ENCODE data around the gene C6. TPM values are rescaled to one million over a fixed set of nuclear protein-coding genes. Genes with fewer than 3 reads are reported as not detected.
A peak's percentile ranks its signal among the peaks of the same experiment; 100 is the strongest.

C6 gene
- total RNA-seq, 2 donors from 2014 or later = 40.7 to 50.8 TPM

- ATAC-seq (no peak), DNase-seq (no peak)
- Histone ChIP-seq H3K4me3 (no peak overlapping the region), H3K36me3 (replicated peaks in 1 of 2; ENCODE audit: insufficient read depth in 1 of 2, low read depth in 2 of 2) (peaks cover 0 to 2% of the 10 kb centered on the region in 2 donors), H3K27me3 (no peaks in the 10 kb centered on the region), H3K27ac (no peak overlapping the region), H3K9me3 (no peaks in the 10 kb centered on the region), H3K4me1 (peaks cover 15% of the 10 kb centered on the region)
- intact Hi-C loops (cut with DNase I) = no loop called here
- TF ChIP-seq CTCF (IDR thresholded peaks at IDR 0.05) = no peak
- TF ChIP-seq POLR2A (IDR thresholded peaks at IDR 0.05) = no peak
- 57% methylated on average over 5 of the region's 5 CpGs for WGBS, 2 donors
Observed at GRCh38 chr5:41157272-41157894, 55.9 kb downstream of the C6 start.

GRCh38 chr5:41156739-41157138 lies 56.6 kb downstream of the C6 start:
- Histone ChIP-seq H3K36me3 (replicated peaks in 1 of 2; ENCODE audit: insufficient read depth in 1 of 2, low read depth in 2 of 2) (peaks cover 0 to 2% of the 10 kb centered on the region in 2 donors), H3K4me3 (no peak overlapping the region), H3K4me1 (peaks cover 21% of the 10 kb centered on the region), H3K9me3 (no peaks in the 10 kb centered on the region), H3K27me3 (no peaks in the 10 kb centered on the region), H3K27ac (no peak overlapping the region)
- intact Hi-C loops (cut with DNase I) = no loop called here
- ATAC-seq = peak; percentile 68
- no peak for DNase-seq
- TF ChIP-seq POLR2A (IDR thresholded peaks at IDR 0.05) = no peak
- TF ChIP-seq CTCF (IDR thresholded peaks at IDR 0.05) = no peak

- H3K27me3 ChIP-seq = no peaks in the 10 kb centered on the region
- no peaks in the 10 kb centered on the region for H3K9me3 ChIP-seq
- no peak for TF ChIP-seq POLR2A (IDR thresholded peaks at IDR 0.05)
- TF ChIP-seq CTCF (IDR thresholded peaks at IDR 0.05) = no peak
- DNase-seq = no peak
- H3K36me3 ChIP-seq (replicated peaks in 1 of 2; ENCODE audit: insufficient read depth in 1 of 2, low read depth in 2 of 2) = peaks cover 0 to 2% of the 10 kb centered on the region in 2 donors
- peaks cover 32% of the 10 kb centered on the region for H3K4me1 ChIP-seq
- intact Hi-C loops (cut with DNase I) = no loop called here
- H3K27ac ChIP-seq = no peak overlapping the region
- 84 to 90% methylated on average over 3 of the region's 3 CpGs for WGBS, 2 donors
- ATAC-seq = no peak
- no peak overlapping the region for H3K4me3 ChIP-seq
Observed at GRCh38 chr5:41154491-41154890, 58.8 kb downstream of the C6 start.

DNA sequence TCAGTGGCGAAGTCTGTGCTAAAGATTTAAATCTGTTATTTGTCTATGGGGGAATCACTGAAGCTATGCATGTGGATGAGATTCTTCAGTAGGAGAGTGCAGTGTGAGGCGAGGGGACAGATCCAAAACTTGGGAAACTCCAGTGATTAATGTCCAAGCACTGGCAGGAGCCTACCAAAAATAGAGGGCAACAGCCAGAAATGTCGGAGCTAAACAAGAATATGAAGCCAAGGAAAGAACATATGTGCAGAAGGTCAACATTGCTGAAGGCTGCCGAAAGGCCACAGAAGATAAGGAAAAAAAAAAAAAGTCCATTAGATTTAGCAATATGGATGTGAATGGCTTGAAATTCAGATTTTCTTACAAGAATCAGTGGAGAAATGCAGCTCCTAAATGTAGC lies 61.8 kb downstream of the C6 start:
- Histone ChIP-seq H3K9me3 (no peaks in the 10 kb centered on the region), H3K27ac (no peak overlapping the region), H3K4me1 (peaks cover 21% of the 10 kb centered on the region), H3K4me3 (no peak overlapping the region), H3K36me3 (replicated peaks in 1 of 2; ENCODE audit: insufficient read depth in 1 of 2, low read depth in 2 of 2) (peaks cover 0 to 4% of the 10 kb centered on the region in 2 donors), H3K27me3 (no peaks in the 10 kb centered on the region)
- peak; percentile 52 for ATAC-seq
- no peak for TF ChIP-seq CTCF (IDR thresholded peaks at IDR 0.05)
- no peak for TF ChIP-seq POLR2A (IDR thresholded peaks at IDR 0.05)
- intact Hi-C loops (cut with DNase I) = no loop called here
- 37 to 42% methylated on average over 4 of the region's 4 CpGs for WGBS, 2 donors
- peak in 3 of 4 donors; percentile 10 to 21 (median 12) for DNase-seq

DNA sequence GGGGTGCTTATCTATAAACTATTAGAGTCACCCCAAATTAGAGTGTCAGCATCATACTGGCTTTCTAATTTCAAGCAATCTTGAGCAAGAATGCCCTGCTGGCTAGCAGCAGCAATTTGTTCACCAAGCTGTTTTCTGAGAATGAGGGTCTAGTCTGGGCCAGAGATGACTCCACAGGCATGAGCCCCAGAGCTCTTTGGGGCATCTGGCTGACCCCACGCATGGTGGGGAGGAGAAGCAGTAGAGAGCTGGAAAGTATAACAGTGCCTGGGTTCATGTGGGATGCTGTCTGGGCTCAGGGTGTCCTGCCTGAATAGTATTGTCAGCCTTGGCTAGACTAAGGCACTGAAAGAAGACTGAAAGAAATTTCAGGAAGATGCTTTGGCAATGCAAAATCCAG lies 64.9 kb downstream of the C6 start:
- intact Hi-C loops (cut with DNase I) = no loop called here
- Histone ChIP-seq H3K4me3 (no peak overlapping the region), H3K9me3 (no peaks in the 10 kb centered on the region), H3K27ac (no peak overlapping the region), H3K4me1 (peaks cover 21% of the 10 kb centered on the region), H3K36me3 (replicated peaks in 1 of 2; ENCODE audit: insufficient read depth in 1 of 2, low read depth in 2 of 2) (peaks cover 0 to 2% of the 10 kb centered on the region in 2 donors), H3K27me3 (no peaks in the 10 kb centered on the region)
- ATAC-seq (no peak), DNase-seq (no peak)
- no peak for TF ChIP-seq CTCF (IDR thresholded peaks at IDR 0.05)
- TF ChIP-seq POLR2A (IDR thresholded peaks at IDR 0.05) = no peak
- 86 to 92% methylated on average over 1 of the region's 1 CpG for WGBS, 2 donors

Data from body of pancreas (tissue), 4 donors.